Mucosa of descending colon (tissue), 3 donors: ENCODE measurements around the gene TMC8. TPM values are rescaled to one million over a fixed set of nuclear protein-coding genes. Genes with fewer than 3 reads are reported as not detected.
"Not testable (repeated sequence)": the region's sequence is repeated elsewhere in the genome, so short reads cannot be mapped to it uniquely, and the experiment has no call there.

ENCODE experiments used
- ATAC-seq: fragments of 200-7000 bp; cut with Tn5 transposase; one replicate; pipeline ENCODE4 v1.9.1; 2020; ENCODE audit warnings: mild to moderate bottlenecking, moderate library complexity
- DNase-seq, 3 donors: peaks; one replicate each; pipeline ENCODE4 v3.0.0-alpha.2; 2020
- H3K36me3 ChIP-seq: fragments of 200-600 bp; one replicate; pipeline ENCODE4 v1.8.0; 2021; ENCODE audit warnings: low read depth, mild to moderate bottlenecking
- H3K4me1 ChIP-seq: fragments of 200-600 bp; one replicate; pipeline ENCODE4 v1.8.0; 2021; ENCODE audit warnings: low read depth, mild to moderate bottlenecking
- H3K4me3 ChIP-seq: fragments of 200-600 bp; one replicate; pipeline ENCODE4 v1.8.0; 2021; ENCODE audit warnings: mild to moderate bottlenecking
- H3K9me3 ChIP-seq: fragments of 200-600 bp; one replicate; pipeline ENCODE4 v1.8.0; 2021; ENCODE audit warnings: mild to moderate bottlenecking
- CTCF ChIP-seq: fragments of 200-600 bp; IDR thresholded peaks from one replicate; pipeline ENCODE4 v1.8.0; 2022; ENCODE audit warnings: antibody characterized with exemption, mild to moderate bottlenecking
- intact Hi-C, 2 donors: fragments of 100-400 bp; cut with DNase I in 1 of 2; cut with micrococcal nuclease in 1 of 2; formaldehyde crosslinking; loops; one replicate each; pipeline versions ENCODE4 v1.11.0 to v1.11.1; 2022; cut with DNase I, micrococcal nuclease
- total RNA-seq, 3 donors: library from RNA; stranded (reverse); fragmentation: NEBNext Ultra II Directional in 2 of 3; extraction: Animal tissue kit (Norgen Biotek cat#: 25700) in 2 of 3; gene quantifications; one replicate each; pipeline versions ENCODE4 v1.2.1 to v1.2.4, GENCODE V29; 2021 to 2023
- donor health status: DM: no; HTN: no; CAD: no; lungs with moderate emphysema.
- donor health status: DM: no; HTN: no; CAD: no.
- donor health status: DM: no; HTN: yes; CAD: no.

Gene TMC8
- total RNA-seq, 3 donors from 2014 or later: 6.0 to 11.4 (median 8.5) TPM

DNA sequence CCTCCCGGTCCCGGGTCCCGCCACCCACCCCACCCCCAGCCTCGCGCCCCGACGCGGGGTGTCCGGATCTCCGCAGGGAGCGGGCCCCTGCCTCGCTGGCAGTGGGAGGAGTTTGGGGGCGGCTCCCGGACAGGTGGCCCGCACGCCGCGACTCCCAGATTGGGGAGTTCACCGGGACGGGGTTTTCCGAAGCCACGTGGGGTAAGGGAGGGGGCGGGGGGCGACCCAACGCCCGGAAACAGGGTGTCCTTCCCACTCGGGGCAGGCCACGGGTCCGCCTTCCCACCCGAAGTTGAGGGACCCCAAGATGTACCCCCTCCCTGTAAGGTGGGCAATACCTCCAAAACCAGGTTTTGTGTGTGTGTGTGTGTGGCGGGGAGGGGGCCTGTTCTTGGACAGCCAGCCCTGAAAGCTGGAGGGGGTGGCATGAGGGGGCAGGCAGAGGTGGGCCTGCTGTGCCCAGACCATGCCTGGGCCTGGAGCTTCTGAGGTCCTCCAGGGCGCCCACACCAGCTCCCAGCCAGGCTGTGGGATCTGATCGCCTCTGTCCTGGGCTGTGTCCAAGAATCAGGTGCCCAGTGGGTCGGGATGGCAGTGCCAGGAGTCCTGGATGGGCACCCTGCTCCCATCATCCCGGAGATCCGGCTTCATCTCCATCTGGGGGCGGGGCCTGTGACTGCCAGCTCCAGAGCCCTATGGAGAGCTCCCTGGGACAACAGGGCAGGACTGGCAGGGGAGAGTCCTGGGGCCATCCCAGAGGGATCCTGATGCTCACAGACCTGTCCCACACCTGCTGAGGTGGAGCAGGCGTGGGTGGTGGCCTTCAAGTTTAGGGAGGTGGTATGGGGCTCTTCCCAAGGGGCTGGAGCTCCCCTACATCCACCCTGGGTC is 38.6 kb downstream of the TMC8 start:
- H3K4me1 ChIP-seq: peaks cover 46% of the 10 kb centered on the region
- DNase-seq (peak; percentile 86 to 89 (median 88)), ATAC-seq (peak; percentile 52)
- intact Hi-C loops: no loop called here
- H3K9me3 ChIP-seq: no peaks in the 10 kb centered on the region
- TF ChIP-seq CTCF: no peak
- H3K4me3 ChIP-seq: peak overlapping the region; percentile 70
- no peaks in the 10 kb centered on the region for H3K36me3 ChIP-seq

GRCh38 chr17:78170692-78171590 is 40.4 kb downstream of the TMC8 start:
- H3K4me3 ChIP-seq: no peak overlapping the region
- H3K4me1 ChIP-seq: peaks cover 64% of the 10 kb centered on the region
- intact Hi-C loops: no loop called here
- TF ChIP-seq CTCF: no peak
- DNase-seq (peak in 1 of 3 donors; percentile 25), ATAC-seq (no peak)
- no peaks in the 10 kb centered on the region for H3K36me3 ChIP-seq
- no peaks in the 10 kb centered on the region for H3K9me3 ChIP-seq

DNA sequence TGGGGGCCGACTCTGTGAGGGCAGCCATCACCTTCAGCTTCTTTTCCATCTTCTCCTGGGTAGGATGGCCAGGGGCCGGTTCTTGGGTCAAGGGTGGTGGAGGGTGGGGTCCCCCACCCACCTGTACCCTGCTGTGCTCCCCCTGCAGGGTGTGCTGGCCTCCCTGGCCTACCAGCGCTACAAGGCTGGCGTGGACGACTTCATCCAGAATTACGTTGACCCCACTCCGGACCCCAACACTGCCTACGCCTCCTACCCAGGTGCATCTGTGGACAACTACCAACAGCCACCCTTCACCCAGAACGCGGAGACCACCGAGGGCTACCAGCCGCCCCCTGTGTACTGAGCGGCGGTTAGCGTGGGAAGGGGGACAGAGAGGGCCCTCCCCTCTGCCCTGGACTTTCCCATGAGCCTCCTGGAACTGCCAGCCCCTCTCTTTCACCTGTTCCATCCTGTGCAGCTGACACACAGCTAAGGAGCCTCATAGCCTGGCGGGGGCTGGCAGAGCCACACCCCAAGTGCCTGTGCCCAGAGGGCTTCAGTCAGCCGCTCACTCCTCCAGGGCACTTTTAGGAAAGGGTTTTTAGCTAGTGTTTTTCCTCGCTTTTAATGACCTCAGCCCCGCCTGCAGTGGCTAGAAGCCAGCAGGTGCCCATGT is 41.1 kb downstream of the TMC8 start:
- peaks cover 71% of the 10 kb centered on the region for H3K4me1 ChIP-seq
- peak; percentile 0 for ATAC-seq
- H3K36me3 ChIP-seq, intact Hi-C loops, H3K9me3 ChIP-seq, H3K4me3 ChIP-seq: not testable (repeated sequence)
- peak in 1 of 3 donors; percentile 33 for DNase-seq

DNA sequence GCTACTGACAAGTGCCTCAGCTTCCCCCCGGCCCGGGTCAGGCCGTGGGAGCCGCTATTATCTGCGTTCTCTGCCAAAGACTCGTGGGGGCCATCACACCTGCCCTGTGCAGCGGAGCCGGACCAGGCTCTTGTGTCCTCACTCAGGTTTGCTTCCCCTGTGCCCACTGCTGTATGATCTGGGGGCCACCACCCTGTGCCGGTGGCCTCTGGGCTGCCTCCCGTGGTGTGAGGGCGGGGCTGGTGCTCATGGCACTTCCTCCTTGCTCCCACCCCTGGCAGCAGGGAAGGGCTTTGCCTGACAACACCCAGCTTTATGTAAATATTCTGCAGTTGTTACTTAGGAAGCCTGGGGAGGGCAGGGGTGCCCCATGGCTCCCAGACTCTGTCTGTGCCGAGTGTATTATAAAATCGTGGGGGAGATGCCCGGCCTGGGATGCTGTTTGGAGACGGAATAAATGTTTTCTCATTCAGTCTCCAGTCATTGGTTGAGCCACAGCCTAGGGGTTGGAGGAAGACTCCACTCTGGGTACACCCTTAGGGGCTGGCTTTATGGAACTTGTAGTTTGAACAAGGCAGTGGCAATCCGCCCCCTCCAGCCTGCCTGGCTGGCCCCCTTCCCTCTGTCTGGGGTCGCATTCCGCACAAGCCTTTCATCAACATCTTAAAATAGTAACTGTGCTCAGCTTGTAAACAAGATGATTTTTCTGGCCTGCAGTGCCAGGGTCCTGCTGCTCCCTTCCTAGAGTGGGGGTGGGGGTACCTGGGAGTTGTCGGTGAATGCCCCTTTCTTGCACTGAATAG is 41.9 kb downstream of the TMC8 start:
- peaks cover 78% of the 10 kb centered on the region for H3K4me1 ChIP-seq
- H3K4me3 ChIP-seq: no peak overlapping the region
- no peak for TF ChIP-seq CTCF
- H3K9me3 ChIP-seq: no peaks in the 10 kb centered on the region
- DNase-seq (peak; percentile 88 to 92 (median 89)), ATAC-seq (peak; percentile 51)
- intact Hi-C loops: no loop called here
- H3K36me3 ChIP-seq: no peaks in the 10 kb centered on the region

GRCh38 chr17:78173097-78173715 is 42.6 kb downstream of the TMC8 start:
- TF ChIP-seq CTCF: no peak
- ATAC-seq (no peak), DNase-seq (peak in 2 of 3 donors; percentile 29 to 59)
- no peak overlapping the region for H3K4me3 ChIP-seq
- peaks cover 81% of the 10 kb centered on the region for H3K4me1 ChIP-seq
- H3K36me3 ChIP-seq: no peaks in the 10 kb centered on the region
- intact Hi-C loops: no loop called here
- H3K9me3 ChIP-seq: no peaks in the 10 kb centered on the region
